ENCODE results near the gene ZNF385C.

DNA sequence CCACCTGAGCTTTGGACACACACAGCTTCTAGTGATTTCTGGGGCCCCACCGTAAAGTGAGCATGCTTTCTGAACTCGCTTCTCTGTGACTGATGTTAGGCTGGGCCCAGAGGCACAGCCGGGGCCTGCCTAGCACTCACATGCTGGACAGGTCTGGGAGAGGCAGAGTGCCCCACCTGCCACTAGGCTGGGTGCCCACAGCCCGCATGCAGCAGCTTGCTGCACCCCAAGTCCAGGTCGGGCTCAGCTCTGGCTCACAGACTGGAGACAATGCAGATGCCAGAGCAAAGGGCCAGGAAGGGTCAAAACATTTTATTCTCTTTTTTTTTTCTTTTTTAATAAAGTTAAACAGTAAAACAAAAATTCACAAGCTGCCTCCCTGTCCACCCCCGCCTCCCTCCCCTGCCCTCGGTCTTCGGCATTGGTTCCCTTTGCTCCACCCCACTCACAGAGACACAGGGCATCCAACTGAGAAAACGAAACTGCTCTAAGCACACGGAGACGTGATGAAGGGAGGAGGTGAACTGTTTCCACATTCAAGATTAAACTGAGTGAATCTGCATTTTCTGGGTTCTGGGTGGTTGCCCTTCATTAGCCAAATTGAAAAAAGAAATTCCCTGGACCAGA, 122.0 kb downstream of the ZNF385C start:
- TF ChIP-seq CTCF (IDR thresholded peaks at IDR 0.05): no peak
- no peak for TF ChIP-seq POLR2A (IDR thresholded peaks at IDR 0.05)
